C4-2B (cell line): ENCODE data around the gene CACNB2.

Source experiments
- ZFX ChIP-seq: fragments of 450-650 bp; IDR thresholded peaks from 2 replicates; pipeline ENCODE4 v1.6.1; 2017
- TF ChIP-seq, protein P1 (sequence below): fragments of 450-650 bp; conservative IDR thresholded peaks from 2 replicates; pipeline ENCODE4 v1.5.1; 2017; ENCODE audit warnings: mild to moderate bottlenecking

DNA sequence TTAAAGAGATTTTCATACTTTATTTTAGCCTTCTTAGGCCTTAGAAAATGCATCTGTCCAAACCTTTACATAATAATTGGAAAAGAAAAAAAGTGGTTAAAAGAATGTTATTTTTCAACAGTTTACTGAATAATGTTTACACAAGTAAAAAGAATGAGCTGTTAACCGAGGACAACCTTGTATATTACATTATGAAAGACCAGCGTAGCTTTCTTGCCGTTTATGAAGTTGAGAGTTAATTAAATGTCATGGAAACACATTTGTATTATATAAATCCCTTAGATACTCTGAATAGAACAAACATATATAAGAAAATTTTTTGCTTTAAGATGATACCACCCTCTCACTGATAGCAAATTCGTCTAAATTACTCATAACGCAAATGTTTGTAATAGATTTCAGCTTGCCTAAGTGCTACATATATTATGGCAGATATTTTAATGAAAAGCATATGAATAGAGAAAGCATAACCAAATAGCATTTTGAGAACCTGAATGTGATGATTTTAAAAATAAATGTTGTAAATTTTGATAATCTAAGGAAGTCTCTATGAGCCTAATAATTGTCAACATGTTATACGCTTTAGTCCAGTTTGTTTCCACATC is 9.1 kb downstream of the CACNB2 start:
- TF ChIP-seq, protein P1, sequence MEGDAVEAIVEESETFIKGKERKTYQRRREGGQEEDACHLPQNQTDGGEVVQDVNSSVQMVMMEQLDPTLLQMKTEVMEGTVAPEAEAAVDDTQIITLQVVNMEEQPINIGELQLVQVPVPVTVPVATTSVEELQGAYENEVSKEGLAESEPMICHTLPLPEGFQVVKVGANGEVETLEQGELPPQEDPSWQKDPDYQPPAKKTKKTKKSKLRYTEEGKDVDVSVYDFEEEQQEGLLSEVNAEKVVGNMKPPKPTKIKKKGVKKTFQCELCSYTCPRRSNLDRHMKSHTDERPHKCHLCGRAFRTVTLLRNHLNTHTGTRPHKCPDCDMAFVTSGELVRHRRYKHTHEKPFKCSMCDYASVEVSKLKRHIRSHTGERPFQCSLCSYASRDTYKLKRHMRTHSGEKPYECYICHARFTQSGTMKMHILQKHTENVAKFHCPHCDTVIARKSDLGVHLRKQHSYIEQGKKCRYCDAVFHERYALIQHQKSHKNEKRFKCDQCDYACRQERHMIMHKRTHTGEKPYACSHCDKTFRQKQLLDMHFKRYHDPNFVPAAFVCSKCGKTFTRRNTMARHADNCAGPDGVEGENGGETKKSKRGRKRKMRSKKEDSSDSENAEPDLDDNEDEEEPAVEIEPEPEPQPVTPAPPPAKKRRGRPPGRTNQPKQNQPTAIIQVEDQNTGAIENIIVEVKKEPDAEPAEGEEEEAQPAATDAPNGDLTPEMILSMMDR: no peak
- TF ChIP-seq ZFX: no peak
